ENCODE results near the gene LZIC. TPM values are rescaled to one million over a fixed set of nuclear protein-coding genes. Genes with fewer than 3 reads are reported as not detected.

The LZIC gene
- 14.7 and 23.0 TPM in 2 replicates for total RNA-seq

GRCh38 chr1:9942939-9943788 lies at the start of gene LZIC, which contains the start of gene NMNAT1:
Gene LZIC, minus strand, starts transcription at chr1:9943391. Its CDS starts 6,772 bp downstream, at chr1:9936619.
Gene NMNAT1, plus strand, starts transcription at chr1:9943475. Its CDS starts 28,599 bp downstream, at chr1:9972074.

GRCh38 chr1:9910076-9910422 lies 33.1 kb downstream of the LZIC start, which contains the start of gene CTNNBIP1:
Gene CTNNBIP1, minus strand, starts transcription at chr1:9910269. Its CDS starts 38,205 bp downstream, at chr1:9872064.

Other genes starting within 250 kb of the LZIC start
- 41.9 and 45.0 TPM in 2 replicates for gene CLSTN1, start 119.4 kb downstream of the LZIC start, total RNA-seq
- gene CTNNBIP1, start 33.1 kb downstream of the LZIC start, total RNA-seq, result 27.5 and 27.9 TPM in 2 replicates
- gene NMNAT1, start 84 bp upstream of the LZIC start, total RNA-seq, result 8.0 and 8.1 TPM in 2 replicates
- gene RBP7, start 53.8 kb upstream of the LZIC start, total RNA-seq, result not detected in 2 replicates
- gene UBE4B, start 89.6 kb upstream of the LZIC start, total RNA-seq, result 26.2 and 30.5 TPM in 2 replicates